ENCODE results near the gene ORAI1.
A peak's percentile ranks its signal among the peaks of the same experiment; 100 is the strongest.
"Not testable (repeated sequence)": the region's sequence is repeated elsewhere in the genome, so short reads cannot be mapped to it uniquely, and the experiment has no call there.

ORAI1 gene

DNA sequence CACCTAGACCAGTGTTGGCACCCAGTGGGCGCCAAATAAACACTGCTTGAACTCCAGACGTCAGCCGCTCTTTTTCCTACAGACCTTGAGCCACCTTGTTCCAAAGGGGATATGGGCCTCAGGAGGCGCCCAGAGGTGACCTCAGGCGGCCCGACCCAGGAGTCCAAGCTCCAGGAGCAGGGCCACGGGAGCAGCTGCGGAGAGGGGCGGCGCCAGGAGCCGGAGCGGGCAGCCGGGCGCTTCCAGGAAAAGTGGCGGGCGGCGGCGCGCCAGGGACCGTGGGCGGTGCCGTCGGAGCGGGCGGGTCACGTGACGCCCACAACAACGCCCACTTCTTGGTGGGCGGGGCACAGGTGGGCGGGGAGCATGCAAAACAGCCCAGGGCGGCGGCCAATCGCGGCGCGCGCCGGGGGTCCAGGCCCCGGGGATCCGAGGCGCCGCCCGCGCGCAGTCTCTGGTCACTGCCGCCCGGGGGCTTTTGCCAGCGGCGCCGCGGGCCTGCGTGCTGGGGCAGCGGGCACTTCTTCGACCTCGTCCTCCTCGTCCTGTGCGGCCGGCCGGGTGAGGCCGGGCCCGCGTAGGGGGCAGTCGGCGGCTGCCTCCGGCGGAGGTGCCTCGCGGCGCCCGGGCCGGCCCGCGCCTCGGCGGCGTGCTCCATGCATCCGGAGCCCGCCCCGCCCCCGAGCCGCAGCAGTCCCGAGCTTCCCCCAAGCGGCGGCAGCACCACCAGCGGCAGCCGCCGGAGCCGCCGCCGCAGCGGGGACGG is at the start of gene ORAI1:
Gene ORAI1 (plus strand): TSS at position 444 of the 766 bp plus-strand sequence.
- peak; percentile 69 for DNase-seq

- DNase-seq, result no peak
Measured at GRCh38 chr12:121576851-121577391, 49.4 kb upstream of the ORAI1 start.

DNA sequence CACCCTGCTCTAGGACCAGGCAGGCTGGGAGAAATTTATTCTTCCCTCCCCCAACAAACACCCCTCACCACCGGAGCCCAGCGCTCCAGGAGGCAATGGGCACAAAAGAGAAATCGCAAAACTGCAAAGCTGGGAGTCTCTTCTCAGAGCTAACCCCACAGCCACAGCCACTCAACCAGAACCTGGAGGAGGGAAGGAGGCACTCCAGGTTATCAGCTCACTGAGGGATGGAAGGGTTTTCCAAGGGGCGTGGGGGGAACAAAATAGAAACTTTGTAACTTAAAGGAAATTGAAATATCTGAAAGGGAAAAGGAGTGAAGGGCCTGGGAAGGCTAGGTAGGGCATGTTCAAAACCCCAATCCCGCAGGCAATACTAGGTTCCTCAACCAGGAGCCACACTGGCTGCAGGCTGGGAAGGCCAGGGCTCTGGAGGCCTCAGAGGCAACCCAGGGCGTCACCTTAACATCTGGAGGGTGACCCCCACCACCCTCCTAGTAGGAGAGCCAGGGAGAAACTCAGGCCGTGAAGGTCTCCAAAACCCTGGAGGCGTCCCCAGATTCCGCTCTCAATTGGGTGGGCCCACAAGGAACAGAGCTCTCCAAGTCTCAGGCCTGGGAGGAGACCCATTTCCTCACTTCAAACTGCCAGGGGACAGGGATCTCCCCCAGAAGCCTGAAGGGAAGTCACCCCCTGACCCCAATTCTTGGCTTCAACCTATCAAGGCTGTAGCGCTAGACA is 48.7 kb upstream of the ORAI1 start:
- no peak for DNase-seq

- no peak for DNase-seq
Measured at GRCh38 chr12:121578230-121579189, 47.8 kb upstream of the ORAI1 start.

GRCh38 chr12:121579190-121579791 is 47.0 kb upstream of the ORAI1 start:
- DNase-seq, result no peak

DNA sequence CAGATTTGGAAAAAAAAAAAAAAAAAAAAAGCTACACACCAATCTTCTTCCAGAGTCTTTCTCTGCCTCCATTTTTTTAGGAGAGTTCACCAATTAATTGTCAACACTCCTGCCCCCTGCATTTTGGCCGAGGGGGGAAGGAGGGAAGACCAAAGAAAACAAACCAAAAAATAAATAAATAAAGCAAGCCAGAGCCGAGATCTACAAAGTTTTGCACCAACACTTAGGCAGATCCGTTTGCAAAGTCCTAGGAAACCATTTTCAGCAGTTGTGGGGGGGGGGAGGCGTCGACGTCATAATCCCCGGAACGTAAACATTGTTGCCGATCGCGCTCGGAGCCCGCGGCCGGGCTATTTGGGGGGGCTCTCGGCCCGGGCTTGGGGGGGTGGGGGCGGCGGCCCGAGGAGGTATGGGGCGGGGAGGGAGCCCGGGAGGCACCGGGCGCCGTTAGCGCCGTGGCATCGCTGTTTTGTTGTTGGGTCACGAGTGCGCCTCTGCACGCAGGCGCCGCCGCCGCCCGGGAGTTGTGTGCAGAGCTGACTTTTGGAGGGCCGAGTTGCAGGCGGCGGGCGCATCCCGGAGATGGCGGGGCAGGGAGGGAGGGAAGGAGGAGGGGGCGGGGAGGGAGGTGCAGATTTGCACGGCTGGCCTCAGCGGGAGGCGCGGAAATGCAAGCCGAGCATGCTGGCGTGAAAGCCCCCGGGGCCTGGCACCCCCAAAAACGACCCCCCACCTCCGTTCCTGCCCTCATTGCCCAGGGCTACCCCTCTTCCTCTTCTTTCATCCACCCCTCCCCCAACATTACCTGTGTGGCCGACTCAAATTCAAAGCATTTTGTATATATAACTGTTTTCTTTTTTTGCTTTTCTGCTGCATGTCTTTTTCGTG is 46.1 kb upstream of the ORAI1 start:
- DNase-seq, result no peak

DNA sequence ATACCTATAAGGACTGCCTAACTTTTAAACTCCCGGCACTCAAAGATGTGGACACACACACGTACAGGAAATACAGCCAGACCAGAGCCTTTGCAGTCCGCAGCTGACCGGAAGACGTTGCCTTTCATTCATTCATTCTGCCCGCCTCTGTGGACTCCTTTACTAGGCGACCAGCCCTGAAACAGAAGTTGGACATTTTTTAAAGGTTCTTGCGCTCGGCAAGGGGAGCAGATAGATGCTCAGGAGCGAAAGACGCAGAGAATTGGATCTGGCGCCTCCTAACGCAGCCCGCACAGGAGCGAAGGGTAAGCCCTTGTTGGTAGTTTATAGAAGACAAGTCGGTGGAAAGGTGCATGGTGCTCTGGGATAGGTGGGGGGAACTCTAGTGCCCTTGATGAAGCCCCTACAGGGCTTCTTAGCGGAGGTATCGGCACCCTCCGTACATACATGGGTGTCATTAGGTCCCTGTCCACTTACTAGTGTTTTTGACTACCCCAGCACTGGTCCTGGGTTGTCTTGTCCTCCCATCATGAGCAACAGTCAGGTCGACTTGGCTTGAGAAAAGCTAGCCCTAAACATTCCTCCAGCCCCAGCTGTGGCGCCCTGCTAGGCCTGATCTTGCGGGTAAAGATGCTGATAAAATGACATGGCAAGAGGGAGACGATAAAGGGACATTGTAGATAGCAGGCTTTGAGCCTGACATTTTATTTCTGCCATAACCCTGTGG is 45.2 kb upstream of the ORAI1 start, which contains the start of gene KDM2B:
Gene KDM2B (minus strand): TSS at position 65 of the 727 bp plus-strand sequence. CDS start 112 bp downstream, outside the sequence.
- no peak for DNase-seq

- no peak for DNase-seq
Measured at GRCh38 chr12:121581686-121582429, 44.5 kb upstream of the ORAI1 start.

DNA sequence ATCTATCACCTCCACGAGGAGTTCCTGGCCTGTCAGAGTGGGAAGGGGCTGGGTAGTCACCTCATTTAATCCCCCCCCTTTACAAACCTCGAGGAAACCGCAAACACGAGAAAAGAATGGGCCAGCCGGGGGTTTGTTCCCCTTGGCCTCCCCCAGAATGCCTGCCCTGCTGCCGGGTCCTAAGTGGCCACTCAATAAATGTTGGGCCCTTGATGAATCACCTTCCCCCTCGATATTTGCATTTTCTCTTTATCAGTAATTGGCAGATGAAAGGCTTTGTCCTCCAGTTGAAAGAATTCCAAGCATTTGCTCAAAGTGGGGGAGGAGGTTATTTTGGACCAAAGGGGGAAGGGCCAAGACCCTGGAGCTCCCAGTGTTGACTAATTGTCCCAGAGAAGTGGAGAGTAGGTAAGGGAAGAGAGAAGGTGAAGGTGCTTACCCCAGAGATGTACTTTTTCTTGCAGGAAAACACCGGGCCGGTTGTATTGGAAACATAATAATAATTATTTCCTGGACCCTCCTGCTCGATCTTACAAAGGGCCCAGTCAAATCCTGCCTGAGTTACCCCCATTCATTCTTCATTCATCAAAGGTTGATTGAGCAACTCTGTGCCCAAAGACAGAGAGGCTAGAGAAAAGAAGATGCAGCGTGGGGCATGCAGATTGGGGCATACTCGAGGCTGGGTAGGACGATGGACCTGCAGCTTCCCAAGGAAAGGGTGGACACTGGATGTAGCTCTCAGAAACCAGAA is 43.6 kb upstream of the ORAI1 start:
- no peak for DNase-seq

DNA sequence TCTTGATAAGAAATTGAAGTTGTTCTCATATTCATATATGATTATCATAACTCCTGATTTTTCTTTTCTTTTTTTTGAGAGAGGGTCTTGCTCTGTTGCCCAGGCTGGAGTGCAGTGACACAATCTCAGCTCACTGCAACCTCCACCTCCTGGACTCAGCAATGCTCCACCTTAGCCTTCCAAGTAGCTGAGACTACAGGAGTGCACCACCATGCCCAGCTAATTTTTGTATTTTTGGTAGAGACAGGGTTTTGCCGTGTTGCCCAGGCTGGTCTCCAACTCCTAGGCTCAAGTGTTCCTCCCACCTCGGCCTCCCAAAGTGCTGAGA is 43.0 kb upstream of the ORAI1 start:
- DNase-seq, result not testable (repeated sequence)

DNA sequence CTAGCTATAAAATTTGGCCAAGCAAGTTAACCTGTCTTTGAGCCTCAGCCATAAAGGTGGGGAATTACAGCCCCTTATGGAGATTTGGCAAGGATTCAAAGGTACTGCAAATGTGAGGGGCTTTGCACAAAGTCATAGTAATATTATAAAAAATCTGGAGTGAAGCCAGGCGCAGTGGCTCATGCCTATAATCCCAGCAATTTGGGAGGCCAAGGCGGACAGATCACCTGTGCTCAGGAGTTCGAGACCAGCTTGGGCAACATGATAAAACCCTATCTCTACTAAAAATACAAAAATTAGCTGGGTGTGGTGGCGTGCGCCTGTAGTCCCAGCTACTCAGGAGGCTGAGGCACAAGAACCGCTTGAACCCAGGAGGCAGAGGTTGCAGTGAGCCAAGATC is 41.4 kb upstream of the ORAI1 start:
- not testable (repeated sequence) for DNase-seq

DNA sequence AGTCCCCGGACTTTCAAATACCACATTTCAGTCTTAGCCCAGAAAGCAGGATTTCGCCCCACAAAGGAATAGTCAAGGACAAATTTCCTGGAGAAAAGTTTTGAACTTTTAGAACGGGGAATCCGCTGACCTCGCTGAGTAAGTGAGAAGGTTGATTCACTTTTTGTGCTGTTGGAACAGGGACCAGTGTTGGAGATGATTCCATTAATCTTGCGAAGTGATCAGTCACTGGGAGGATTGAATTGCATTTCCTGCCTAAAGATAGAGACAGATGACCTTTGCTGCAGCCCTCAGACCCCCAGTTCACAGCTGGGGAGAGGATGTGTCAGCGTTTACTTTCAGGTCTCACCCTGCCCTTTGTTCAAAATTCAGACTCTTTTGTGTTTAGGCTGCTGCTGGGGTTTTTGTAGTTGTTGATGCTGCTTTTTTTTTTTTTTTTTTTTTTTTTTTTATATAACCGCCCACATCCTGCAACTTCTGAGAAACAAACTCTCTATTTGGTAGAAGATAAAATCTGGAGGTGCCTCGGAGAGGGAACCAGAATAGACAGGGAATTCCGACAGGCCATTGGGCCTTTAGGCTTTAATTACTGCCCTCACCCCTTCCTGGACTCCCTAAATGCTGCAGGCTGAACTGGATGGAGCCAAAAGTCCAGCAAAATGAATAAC is 35.7 kb upstream of the ORAI1 start:
- no peak for DNase-seq

DNA sequence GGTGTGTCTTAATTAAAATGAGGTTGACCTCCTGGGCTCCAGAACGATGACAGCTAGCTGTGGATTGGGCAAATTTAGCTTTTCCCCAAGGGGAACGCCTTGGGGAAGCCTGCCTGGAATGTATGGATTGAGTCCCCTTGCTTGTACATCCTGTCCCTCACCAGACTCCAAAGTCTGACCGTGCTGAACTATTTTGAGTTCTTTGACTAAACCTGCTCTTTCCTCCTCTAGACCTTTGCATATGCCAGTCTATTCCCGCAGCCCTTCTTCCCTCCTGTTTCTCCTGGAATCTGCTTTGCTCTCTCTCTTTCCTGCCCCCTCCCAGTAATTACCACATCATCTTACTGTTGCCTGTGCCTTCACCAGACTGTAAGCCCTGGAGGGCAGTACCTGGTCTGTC is 34.0 kb upstream of the ORAI1 start:
- DNase-seq, result no peak

DNA sequence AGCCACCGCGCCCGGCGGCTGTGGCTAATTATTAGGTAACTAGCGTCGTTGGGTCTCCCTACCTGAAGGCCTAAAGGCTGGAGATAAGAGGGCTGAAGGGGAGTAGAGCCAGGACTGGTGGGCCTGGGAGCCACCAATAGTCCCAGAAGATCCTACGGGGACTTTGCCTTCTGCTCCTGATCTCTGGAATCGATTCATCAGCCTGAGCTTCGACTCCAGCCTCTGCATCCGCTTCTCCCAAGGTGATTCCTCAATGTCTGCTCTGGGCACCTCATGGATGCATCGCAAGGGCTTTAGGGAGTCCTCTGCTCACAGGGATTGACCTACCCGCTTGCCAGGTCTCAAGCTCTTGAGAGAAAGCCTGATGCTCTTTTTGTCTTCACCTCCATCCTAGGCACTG is 30.8 kb upstream of the ORAI1 start:
- no peak for DNase-seq

- DNase-seq, result no peak
Measured at GRCh38 chr12:121596526-121596925, 29.8 kb upstream of the ORAI1 start.

- no peak for DNase-seq
Measured at GRCh38 chr12:121600702-121601336, 25.5 kb upstream of the ORAI1 start.

DNA sequence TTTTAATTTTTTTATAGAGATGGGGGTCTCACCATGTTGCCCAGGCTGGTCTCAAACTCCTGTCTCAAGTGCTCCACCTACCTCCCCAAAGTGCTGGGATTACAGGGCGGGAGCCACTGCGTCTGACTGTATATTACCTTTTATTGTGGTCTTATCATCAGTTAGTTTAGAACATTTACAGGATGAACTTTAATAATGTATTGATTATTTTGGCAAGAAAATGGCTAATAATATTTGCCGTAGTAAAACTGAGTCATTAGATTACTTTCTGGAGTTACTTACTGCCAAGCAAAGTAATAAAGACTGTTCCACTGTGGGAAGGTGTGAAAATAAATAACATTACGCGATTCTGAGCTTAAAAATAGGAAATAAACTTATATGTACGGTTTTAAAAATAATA is 23.6 kb upstream of the ORAI1 start:
- no peak for DNase-seq

DNA sequence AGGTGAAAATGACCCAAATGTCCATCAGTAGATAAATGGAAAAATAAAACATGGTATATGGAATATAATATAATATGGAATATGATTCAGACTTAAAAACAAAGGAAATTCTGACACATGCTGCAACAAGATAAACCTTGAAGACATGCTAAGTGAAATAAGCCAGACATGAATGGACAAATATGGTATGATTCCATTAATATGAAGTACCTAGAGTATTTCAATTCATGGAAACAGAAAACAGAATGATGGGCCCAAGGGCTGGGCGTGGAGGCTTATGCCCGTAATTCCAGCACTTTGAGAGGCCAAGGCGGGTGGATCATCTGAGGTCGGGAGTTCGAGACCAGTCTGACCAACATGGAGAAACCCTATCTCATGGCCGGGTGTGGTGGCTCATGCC is 22.7 kb upstream of the ORAI1 start:
- DNase-seq, result no peak
